HepG2 (cell line): ENCODE data around the gene UBASH3A.

Experiments
- ATF7 ChIP-seq, 2 experiments: fragments of 450-650 bp in 1 of 2; sonication (generic) in 1 of 2; formaldehyde crosslinking in 1 of 2; IDR thresholded peaks; 2 replicates each; pipeline versions ENCODE4 v1.4.0 to v1.6.1; 2016 to 2020; ENCODE audit warnings: antibody characterized with exemption in 1 of 2, mild to moderate bottlenecking in 1 of 2, missing genetic modification reagents in 1 of 2
- ERF ChIP-seq: IDR thresholded peaks from 2 replicates; pipeline ENCODE4 v1.6.1; 2018; ENCODE audit warnings: missing biosample characterization, missing genetic modification reagents
- MAF1 ChIP-seq: sonication (generic); formaldehyde crosslinking; IDR thresholded peaks from 2 replicates; pipeline ENCODE4 v1.5.0; 2020; ENCODE audit warnings: missing genetic modification reagents, borderline replicate concordance
- NFE2L1 ChIP-seq: sonication (generic); formaldehyde crosslinking; IDR thresholded peaks from 2 replicates; pipeline ENCODE4 v1.4.0; 2020; ENCODE audit warnings: missing genetic modification reagents, mild to moderate bottlenecking, borderline replicate concordance
- RAD21 ChIP-seq: fragments of 450-650 bp; formaldehyde crosslinking; IDR thresholded peaks from 2 replicates; pipeline ENCODE4 v1.5.0; 2020; ENCODE audit warnings: mild to moderate bottlenecking
- SMAD1 ChIP-seq: sonication (generic); formaldehyde crosslinking; IDR thresholded peaks from 2 replicates; pipeline ENCODE4 v1.4.0; 2020; ENCODE audit warnings: missing genetic modification reagents, low read depth, mild to moderate bottlenecking, borderline replicate concordance
- TBL1XR1 ChIP-seq: fragments of 150-350 bp; IDR thresholded peaks from 2 replicates; pipeline ENCODE4 v1.6.1; 2014; ENCODE audit warnings: borderline replicate concordance, low read length; ENCODE audit not compliant: partially characterized antibody
- TRIM24 ChIP-seq: sonication (generic); formaldehyde crosslinking; IDR thresholded peaks from 2 replicates; pipeline ENCODE4 v1.8.0; 2022; ENCODE audit warnings: mild to moderate bottlenecking, missing genetic modification reagents
- ZBTB3 ChIP-seq: sonication (generic); formaldehyde crosslinking; IDR thresholded peaks from 2 replicates; pipeline ENCODE4 v1.4.0; 2020; ENCODE audit warnings: low read depth, mild to moderate bottlenecking, moderate library complexity, missing genetic modification reagents, borderline replicate concordance
- ZNF589 ChIP-seq: sonication (generic); formaldehyde crosslinking; conservative IDR thresholded peaks from 2 replicates; pipeline ENCODE4 v1.8.0; 2022; ENCODE audit warnings: mild to moderate bottlenecking, moderate library complexity, missing genetic modification reagents
- TF ChIP-seq, protein P1 (sequence below): sonication (generic); formaldehyde crosslinking; IDR thresholded peaks from 2 replicates; pipeline ENCODE4 v1.4.0; 2020; ENCODE audit warnings: missing genetic modification reagents
- TF ChIP-seq, protein P2 (sequence below): sonication (generic); formaldehyde crosslinking; IDR thresholded peaks from 2 replicates; pipeline ENCODE4 v1.5.0; 2020; ENCODE audit warnings: missing genetic modification reagents
- TF ChIP-seq, protein P3 (sequence below): sonication (generic); formaldehyde crosslinking; IDR thresholded peaks from 2 replicates; pipeline ENCODE4 v1.9.0; 2021; ENCODE audit warnings: missing genetic modification reagents, borderline replicate concordance
- TF ChIP-seq, protein P4 (sequence below): sonication (generic); formaldehyde crosslinking; IDR thresholded peaks from 2 replicates; pipeline ENCODE4 v1.4.0; 2020; ENCODE audit warnings: missing genetic modification reagents

DNA sequence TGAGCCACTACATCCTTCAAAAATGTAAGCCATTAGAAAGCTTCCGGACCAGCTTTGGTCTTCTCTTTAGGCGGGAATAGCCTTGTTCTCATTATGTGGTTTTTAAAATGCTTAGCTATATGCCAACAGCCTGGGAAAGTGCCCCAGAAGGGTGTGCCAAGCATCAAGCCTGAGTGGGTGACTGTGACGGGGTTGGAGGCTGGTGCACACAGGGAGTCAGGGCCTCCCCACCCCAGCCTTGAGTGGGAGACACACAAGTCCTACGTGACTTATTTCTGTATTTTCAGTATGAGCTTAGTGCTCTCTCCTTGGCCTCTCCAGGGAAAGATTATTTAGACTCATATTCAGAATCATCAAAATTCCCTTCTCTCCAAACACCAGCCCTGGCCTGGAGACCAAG lies 9.8 kb downstream of the UBASH3A start:
- TF ChIP-seq, protein P1, sequence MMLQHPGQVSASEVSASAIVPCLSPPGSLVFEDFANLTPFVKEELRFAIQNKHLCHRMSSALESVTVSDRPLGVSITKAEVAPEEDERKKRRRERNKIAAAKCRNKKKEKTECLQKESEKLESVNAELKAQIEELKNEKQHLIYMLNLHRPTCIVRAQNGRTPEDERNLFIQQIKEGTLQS, result no peak
- TF ChIP-seq TBL1XR1 (no peak), ZNF589 (CRISPR knock-in tag) (no peak), RAD21 (CRISPR knock-in tag) (no peak), TRIM24 (CRISPR knock-in tag) (no peak), ATF7 (IDR thresholded peaks at IDR 0.05) (no peak), ATF7 (CRISPR knock-in tag; IDR thresholded peaks at IDR 0.05) (no peak), SMAD1 (CRISPR knock-in tag) (no peak), NFE2L1 (CRISPR knock-in tag) (no peak), ZBTB3 (CRISPR knock-in tag) (no peak), MAF1 (CRISPR knock-in tag) (no peak), ERF (CRISPR knock-in tag) (no peak)
- TF ChIP-seq, protein P2, sequence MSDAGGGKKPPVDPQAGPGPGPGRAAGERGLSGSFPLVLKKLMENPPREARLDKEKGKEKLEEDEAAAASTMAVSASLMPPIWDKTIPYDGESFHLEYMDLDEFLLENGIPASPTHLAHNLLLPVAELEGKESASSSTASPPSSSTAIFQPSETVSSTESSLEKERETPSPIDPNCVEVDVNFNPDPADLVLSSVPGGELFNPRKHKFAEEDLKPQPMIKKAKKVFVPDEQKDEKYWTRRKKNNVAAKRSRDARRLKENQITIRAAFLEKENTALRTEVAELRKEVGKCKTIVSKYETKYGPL, result no peak
- TF ChIP-seq, protein P3, sequence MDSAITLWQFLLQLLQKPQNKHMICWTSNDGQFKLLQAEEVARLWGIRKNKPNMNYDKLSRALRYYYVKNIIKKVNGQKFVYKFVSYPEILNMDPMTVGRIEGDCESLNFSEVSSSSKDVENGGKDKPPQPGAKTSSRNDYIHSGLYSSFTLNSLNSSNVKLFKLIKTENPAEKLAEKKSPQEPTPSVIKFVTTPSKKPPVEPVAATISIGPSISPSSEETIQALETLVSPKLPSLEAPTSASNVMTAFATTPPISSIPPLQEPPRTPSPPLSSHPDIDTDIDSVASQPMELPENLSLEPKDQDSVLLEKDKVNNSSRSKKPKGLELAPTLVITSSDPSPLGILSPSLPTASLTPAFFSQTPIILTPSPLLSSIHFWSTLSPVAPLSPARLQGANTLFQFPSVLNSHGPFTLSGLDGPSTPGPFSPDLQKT (CRISPR knock-in tag), result no peak
- TF ChIP-seq, protein P4, sequence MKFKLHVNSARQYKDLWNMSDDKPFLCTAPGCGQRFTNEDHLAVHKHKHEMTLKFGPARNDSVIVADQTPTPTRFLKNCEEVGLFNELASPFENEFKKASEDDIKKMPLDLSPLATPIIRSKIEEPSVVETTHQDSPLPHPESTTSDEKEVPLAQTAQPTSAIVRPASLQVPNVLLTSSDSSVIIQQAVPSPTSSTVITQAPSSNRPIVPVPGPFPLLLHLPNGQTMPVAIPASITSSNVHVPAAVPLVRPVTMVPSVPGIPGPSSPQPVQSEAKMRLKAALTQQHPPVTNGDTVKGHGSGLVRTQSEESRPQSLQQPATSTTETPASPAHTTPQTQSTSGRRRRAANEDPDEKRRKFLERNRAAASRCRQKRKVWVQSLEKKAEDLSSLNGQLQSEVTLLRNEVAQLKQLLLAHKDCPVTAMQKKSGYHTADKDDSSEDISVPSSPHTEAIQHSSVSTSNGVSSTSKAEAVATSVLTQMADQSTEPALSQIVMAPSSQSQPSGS (CRISPR knock-in tag), result no peak
